Fibroblast of lung (primary cell): ENCODE results near the gene SFMBT2. TPM values are rescaled to one million over a fixed set of nuclear protein-coding genes. Genes with fewer than 3 reads are reported as not detected.

ENCODE experiments used
- DNase-seq, 2 donors: peaks; one replicate each; pipeline versions ENCODE4 v3.0.0 to v3.0.0-alpha.2; 2010; ENCODE audit warnings: low read depth in 2 of 2
- H2AFZ ChIP-seq: 2 replicates; pipeline ENCODE4 v1.5.1; 2012; ENCODE audit warnings: low read length, control low read depth, inconsistent platforms
- H3K27ac ChIP-seq: 2 replicates; pipeline ENCODE4 v1.5.1; 2011; ENCODE audit warnings: low read length, control low read depth; ENCODE audit not compliant: insufficient read depth
- H3K27me3 ChIP-seq: 2 replicates; pipeline ENCODE4 v1.5.1; 2011; ENCODE audit warnings: mild to moderate bottlenecking, low read length; ENCODE audit not compliant: control insufficient read depth, insufficient read depth
- H3K36me3 ChIP-seq: 2 replicates; pipeline ENCODE4 v1.5.1; 2011; ENCODE audit warnings: low read length; ENCODE audit not compliant: control insufficient read depth, insufficient read depth
- H3K4me1 ChIP-seq: 2 replicates; pipeline ENCODE4 v1.5.1; 2011; ENCODE audit warnings: low read length; ENCODE audit not compliant: control insufficient read depth, insufficient read depth; ENCODE audit errors: extremely low read depth
- H3K4me2 ChIP-seq: 2 replicates; pipeline ENCODE4 v1.5.1; 2011; ENCODE audit warnings: low read length, control low read depth; ENCODE audit not compliant: insufficient read depth; ENCODE audit errors: extremely low read depth
- H3K4me3 ChIP-seq, 4 experiments: fragments of 200-600 bp in 1 of 4; sonication (generic) in 1 of 4; replicated peaks in 1 of 4; 2 replicates each; pipeline ENCODE4 v1.5.1; 2011 to 2016; ENCODE audit warnings: low read length in 4 of 4, low read depth in 3 of 4, mild to moderate bottlenecking in 3 of 4, control low read depth in 2 of 4, inconsistent platforms in 1 of 4, mixed read lengths in 1 of 4; ENCODE audit not compliant: insufficient read depth in 1 of 4; ENCODE audit errors: control extremely low read depth in 1 of 4
- H3K79me2 ChIP-seq: 2 replicates; pipeline ENCODE4 v1.5.1; 2012; ENCODE audit warnings: mild to moderate bottlenecking, low read length, inconsistent platforms; ENCODE audit not compliant: control insufficient read depth, insufficient read depth
- H3K9ac ChIP-seq: 2 replicates; pipeline ENCODE4 v1.5.1; 2011; ENCODE audit warnings: mild to moderate bottlenecking, low read length, control low read depth; ENCODE audit not compliant: insufficient read depth
- H3K9me3 ChIP-seq: 2 replicates; pipeline ENCODE4 v1.5.1; 2012; ENCODE audit warnings: low read depth, low read length; ENCODE audit not compliant: control insufficient read depth, insufficient read depth
- H4K20me1 ChIP-seq: 2 replicates; pipeline ENCODE4 v1.5.1; 2011; ENCODE audit warnings: low read length; ENCODE audit not compliant: control insufficient read depth, insufficient read depth; ENCODE audit errors: extremely low read depth
- EZH2 ChIP-seq: IDR thresholded peaks from 2 replicates; pipeline ENCODE4 v1.5.1; 2012; ENCODE audit warnings: low read length, control low read depth, mild to moderate bottlenecking; ENCODE audit errors: missing control alignments
- polyA plus RNA-seq, 2 donors: library from polyadenylated mRNA; depleted of rRNA in 1 of 2; stranded (reverse) in 1 of 2; unstranded in 1 of 2; fragments of >200 nt; gene quantifications; 2 replicates each; pipeline ENCODE4 v1.2.1, GENCODE V29; 2011 to 2012; ENCODE audit warnings: missing spikeins in 1 of 2
- total RNA-seq: library from RNA; depleted of rRNA; stranded (reverse); fragments of >200 nt; gene quantifications from 2 replicates; pipeline ENCODE4 v1.2.1, GENCODE V29; 2014
- TF ChIP-seq, protein P1 (sequence below), 2 donors: IDR thresholded peaks in 1 of 2; conservative IDR thresholded peaks in 1 of 2; 1 replicate in 1 of 2; 2 replicates in 1 of 2; pipeline ENCODE4 v1.5.1; 2011 to 2012; ENCODE audit warnings: low read length in 2 of 2, control low read depth in 1 of 2, inconsistent platforms in 1 of 2, low read depth in 1 of 2, mild to moderate bottlenecking in 1 of 2

SFMBT2 gene
- total and polyA plus RNA-seq, 2 donors (not counting 1 experiment from before 2014, with no cell fraction given): 0.52 to 2.5 TPM

DNA sequence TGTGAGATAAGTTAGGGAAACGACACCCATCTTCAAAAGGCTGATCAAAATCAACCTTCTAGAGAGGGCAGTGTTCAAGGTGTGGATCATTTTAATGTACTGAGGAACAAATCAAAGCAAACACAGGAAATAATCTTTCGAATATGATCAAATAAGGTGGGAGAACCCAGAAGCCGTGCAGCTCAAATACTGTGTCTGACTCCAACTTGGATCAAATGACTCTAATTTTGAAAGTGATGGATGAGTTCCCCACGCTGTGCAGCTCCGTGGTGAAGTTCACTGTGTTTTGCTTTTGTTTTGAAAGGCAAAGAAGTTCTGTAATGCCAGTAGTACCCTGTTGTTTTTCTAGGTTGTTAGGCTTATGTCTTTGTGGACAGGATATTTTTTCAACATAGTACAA, 250.9 kb downstream of the SFMBT2 start:
- no peaks in the 10 kb centered on the region for H3K79me2 ChIP-seq
- TF ChIP-seq, protein P1, sequence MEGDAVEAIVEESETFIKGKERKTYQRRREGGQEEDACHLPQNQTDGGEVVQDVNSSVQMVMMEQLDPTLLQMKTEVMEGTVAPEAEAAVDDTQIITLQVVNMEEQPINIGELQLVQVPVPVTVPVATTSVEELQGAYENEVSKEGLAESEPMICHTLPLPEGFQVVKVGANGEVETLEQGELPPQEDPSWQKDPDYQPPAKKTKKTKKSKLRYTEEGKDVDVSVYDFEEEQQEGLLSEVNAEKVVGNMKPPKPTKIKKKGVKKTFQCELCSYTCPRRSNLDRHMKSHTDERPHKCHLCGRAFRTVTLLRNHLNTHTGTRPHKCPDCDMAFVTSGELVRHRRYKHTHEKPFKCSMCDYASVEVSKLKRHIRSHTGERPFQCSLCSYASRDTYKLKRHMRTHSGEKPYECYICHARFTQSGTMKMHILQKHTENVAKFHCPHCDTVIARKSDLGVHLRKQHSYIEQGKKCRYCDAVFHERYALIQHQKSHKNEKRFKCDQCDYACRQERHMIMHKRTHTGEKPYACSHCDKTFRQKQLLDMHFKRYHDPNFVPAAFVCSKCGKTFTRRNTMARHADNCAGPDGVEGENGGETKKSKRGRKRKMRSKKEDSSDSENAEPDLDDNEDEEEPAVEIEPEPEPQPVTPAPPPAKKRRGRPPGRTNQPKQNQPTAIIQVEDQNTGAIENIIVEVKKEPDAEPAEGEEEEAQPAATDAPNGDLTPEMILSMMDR (conservative IDR thresholded peaks at IDR 0.05 in 1 of 2, IDR thresholded peaks at IDR 0.05 in 1 of 2; ENCODE audit: low read depth in 1 of 2, low read length in 2 of 2): no peak
- no peak for TF ChIP-seq EZH2
- H3K9me3 ChIP-seq: no peaks in the 10 kb centered on the region
- DNase-seq: no peak
- no peak overlapping the region for H3K27ac ChIP-seq
- H3K27me3 ChIP-seq: no peaks in the 10 kb centered on the region
- no peaks in the 10 kb centered on the region for H4K20me1 ChIP-seq
- no peak overlapping the region for H2AFZ ChIP-seq
- no peaks in the 10 kb centered on the region for H3K36me3 ChIP-seq
- H3K9ac ChIP-seq: no peak overlapping the region
- no peak overlapping the region for H3K4me2 ChIP-seq
- H3K4me1 ChIP-seq: no peaks in the 10 kb centered on the region
- H3K4me3 ChIP-seq: no peak overlapping the region

DNA sequence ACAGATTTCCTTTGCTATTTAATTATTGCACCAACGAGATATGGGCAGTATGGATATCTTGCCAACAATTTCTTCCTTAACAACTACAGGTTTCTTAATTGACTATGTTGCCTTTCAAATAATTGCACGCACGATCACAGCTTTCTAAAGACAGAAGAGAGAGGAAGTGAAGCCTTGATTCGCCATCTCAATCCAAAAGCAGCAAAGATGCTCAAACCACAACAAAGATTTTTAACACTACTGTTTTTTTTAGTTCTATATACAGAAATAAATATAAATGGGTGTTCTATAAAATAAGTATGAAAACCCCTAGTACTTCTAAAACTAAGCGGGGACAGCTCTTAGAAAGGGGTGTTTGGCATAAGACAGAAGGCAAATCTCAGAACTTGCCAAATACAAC, 251.3 kb downstream of the SFMBT2 start:
- Histone ChIP-seq H3K4me1 (no peaks in the 10 kb centered on the region), H3K9ac (no peak overlapping the region), H4K20me1 (no peaks in the 10 kb centered on the region), H3K9me3 (no peaks in the 10 kb centered on the region), H3K4me3 (no peak overlapping the region), H3K27ac (no peak overlapping the region), H3K79me2 (no peaks in the 10 kb centered on the region), H3K4me2 (no peak overlapping the region), H3K36me3 (no peaks in the 10 kb centered on the region), H3K27me3 (no peaks in the 10 kb centered on the region), H2AFZ (no peak overlapping the region)
- DNase-seq: no peak
- TF ChIP-seq, protein P1 (conservative IDR thresholded peaks at IDR 0.05 in 1 of 2, IDR thresholded peaks at IDR 0.05 in 1 of 2; ENCODE audit: low read depth in 1 of 2, low read length in 2 of 2): no peak
- TF ChIP-seq EZH2: no peak

DNA sequence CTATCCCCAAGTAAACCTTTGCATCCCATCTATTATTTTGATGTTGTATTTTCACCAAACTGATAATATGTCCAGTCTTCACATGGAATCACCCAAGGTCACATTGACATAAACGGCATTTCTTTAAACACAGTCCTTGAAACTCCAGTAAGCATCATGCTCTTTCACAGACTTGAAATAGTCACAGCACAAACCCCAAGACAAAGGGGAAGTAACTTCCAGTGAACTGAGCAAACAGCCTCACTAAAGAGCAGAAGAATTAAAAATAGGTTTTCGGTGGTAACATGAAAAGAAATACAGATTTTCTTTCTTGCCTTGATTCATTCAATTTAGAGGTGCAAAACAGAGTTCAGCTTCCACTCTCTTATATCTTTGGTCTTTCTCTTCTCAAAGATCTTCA, 253.7 kb downstream of the SFMBT2 start:
- Histone ChIP-seq H3K27me3 (no peaks in the 10 kb centered on the region), H3K9ac (no peak overlapping the region), H3K4me3 (no peak overlapping the region), H3K36me3 (no peaks in the 10 kb centered on the region), H3K4me2 (no peak overlapping the region), H3K27ac (no peak overlapping the region), H3K4me1 (no peaks in the 10 kb centered on the region), H3K79me2 (no peaks in the 10 kb centered on the region), H3K9me3 (no peaks in the 10 kb centered on the region), H2AFZ (no peak overlapping the region), H4K20me1 (no peaks in the 10 kb centered on the region)
- no peak for DNase-seq
- no peak for TF ChIP-seq EZH2
- TF ChIP-seq, protein P1 (conservative IDR thresholded peaks at IDR 0.05 in 1 of 2, IDR thresholded peaks at IDR 0.05 in 1 of 2; ENCODE audit: low read depth in 1 of 2, low read length in 2 of 2): no peak
